Sigmoid colon (tissue), 7 donors: Measurements from ENCODE around the gene SNRNP48. TPM values are rescaled to one million over a fixed set of nuclear protein-coding genes. Genes with fewer than 3 reads are reported as not detected.

ENCODE experiments used
- DNase-seq: peaks from one replicate; pipeline ENCODE4 v3.0.0-alpha.2; 2019
- H3K27ac ChIP-seq, 4 donors: fragments of 200-600 bp; sonication (generic); one replicate each; pipeline ENCODE4 v1.5.1; 2016 to 2019; ENCODE audit warnings: mild to moderate bottlenecking in 1 of 4
- H3K27me3 ChIP-seq, 3 donors: fragments of 200-600 bp; sonication (generic); one replicate each; pipeline ENCODE4 v1.5.1; 2019; ENCODE audit warnings: mild to moderate bottlenecking in 1 of 3
- H3K36me3 ChIP-seq, 4 donors: fragments of 200-600 bp; sonication (generic); one replicate each; pipeline ENCODE4 v1.5.1; 2016 to 2019
- H3K4me1 ChIP-seq, 4 donors: fragments of 200-600 bp; sonication (generic); one replicate each; pipeline ENCODE4 v1.5.1; 2017 to 2019
- H3K4me3 ChIP-seq, 4 donors: fragments of 200-600 bp; sonication (generic); one replicate each; pipeline ENCODE4 v1.5.1; 2017 to 2019; ENCODE audit warnings: mild to moderate bottlenecking in 2 of 4, moderate library complexity in 1 of 4
- H3K9me3 ChIP-seq, 4 donors: fragments of 200-600 bp in 3 of 4; sonication (generic) in 3 of 4; one replicate each; pipeline versions ENCODE4 v1.5.1 to v1.6.1; 2013 to 2019
- CTCF ChIP-seq, 4 experiments: fragments of 450-650 bp in 3 of 4; fragments of 200-600 bp in 1 of 4; IDR thresholded peaks; one replicate each; pipeline ENCODE4 v1.5.1; 2016 to 2019; ENCODE audit warnings: antibody characterized with exemption in 4 of 4, mild to moderate bottlenecking in 3 of 4, moderate library complexity in 2 of 4
- EP300 ChIP-seq, 4 donors: sonication (generic); formaldehyde crosslinking; IDR thresholded peaks; one replicate each; pipeline ENCODE4 v1.6.1; 2017; ENCODE audit warnings: antibody characterized with exemption in 4 of 4
- POLR2A ChIP-seq, 2 donors: fragments of 450-650 bp; IDR thresholded peaks; one replicate each; pipeline ENCODE4 v1.6.1; 2016; ENCODE audit warnings: antibody characterized with exemption in 2 of 2, mild to moderate bottlenecking in 2 of 2, moderate library complexity in 2 of 2
- POLR2AphosphoS5 ChIP-seq, 4 donors: sonication (generic); formaldehyde crosslinking; IDR thresholded peaks; one replicate each; pipeline ENCODE4 v1.6.1; 2017; ENCODE audit warnings: antibody characterized with exemption in 4 of 4
- WGBS, 2 donors: extraction: QIAGEN DNeasy Blood & Tissue Kit; methylation state at CpG; one replicate each; pipeline ENCODE4 v1.1.7; 2013; 5-methylcytosine and 5-hydroxymethylcytosine counted together
- intact Hi-C: fragments of 100-400 bp; cut with DNase I; formaldehyde crosslinking; loops from one replicate; pipeline ENCODE4 v1.15.1; 2023
- polyA plus RNA-seq, 3 donors: library from polyadenylated mRNA; stranded (reverse); fragments of 200-250 nt; gene quantifications; one replicate each; pipeline ENCODE4 v1.2.3, GENCODE V29; 2013
- total RNA-seq, 4 donors: library from RNA; depleted of rRNA; stranded (reverse); fragments of >200 nt; gene quantifications; one replicate each; pipeline ENCODE4 v1.1.0, GENCODE V29; 2016
- donor health status: healthy with polysubstance abuse.
- donor health status: Bipolar disorder and iron deficiency.
- donor health status: healthy.

SNRNP48 gene
- total and polyA plus RNA-seq, 7 donors: 7.8 to 18.6 (median 12.5) TPM

GRCh38 chr6:7574500-7574899 is 15.5 kb upstream of the SNRNP48 start:
- no peak overlapping the region for H3K27ac ChIP-seq
- H3K27me3 ChIP-seq: peaks cover 0 to 4% (median 0%) of the 10 kb centered on the region in 3 donors
- TF ChIP-seq EP300 (IDR thresholded peaks at IDR 0.05) (no peak), POLR2AphosphoS5 (IDR thresholded peaks at IDR 0.05) (no peak), CTCF (IDR thresholded peaks at IDR 0.05) (no peak), POLR2A (IDR thresholded peaks at IDR 0.05) (no peak)
- no peaks in the 10 kb centered on the region for H3K9me3 ChIP-seq
- 83 to 86% methylated on average over 2 of the region's 2 CpGs for WGBS, 2 donors
- intact Hi-C loops: no loop called here
- no peak for DNase-seq
- H3K4me1 ChIP-seq: no peaks in the 10 kb centered on the region
- no peaks in the 10 kb centered on the region for H3K36me3 ChIP-seq
- H3K4me3 ChIP-seq: no peak overlapping the region

GRCh38 chr6:7578516-7578915 is 11.5 kb upstream of the SNRNP48 start:
- no peak for TF ChIP-seq CTCF (IDR thresholded peaks at IDR 0.05)
- TF ChIP-seq POLR2AphosphoS5 (IDR thresholded peaks at IDR 0.05): no peak
- no peak for TF ChIP-seq EP300 (IDR thresholded peaks at IDR 0.05)
- TF ChIP-seq POLR2A (IDR thresholded peaks at IDR 0.05): no peak
- H3K27ac ChIP-seq: no peak overlapping the region
- intact Hi-C loops: no loop called here
- DNase-seq: no peak
- 0 to 47% methylated on average over 2 of the region's 2 CpGs for WGBS, 2 donors
- peaks cover 0 to 4% (median 0%) of the 10 kb centered on the region in 3 donors for H3K27me3 ChIP-seq
- H3K4me1 ChIP-seq: no peaks in the 10 kb centered on the region
- no peaks in the 10 kb centered on the region for H3K36me3 ChIP-seq
- no peak overlapping the region for H3K4me3 ChIP-seq
- H3K9me3 ChIP-seq: no peaks in the 10 kb centered on the region

GRCh38 chr6:7578931-7579330 is 11.1 kb upstream of the SNRNP48 start:
- no peaks in the 10 kb centered on the region for H3K4me1 ChIP-seq
- WGBS, 2 donors: 95 to 96% methylated on average over 2 of the region's 2 CpGs
- no peak for DNase-seq
- no peak overlapping the region for H3K27ac ChIP-seq
- TF ChIP-seq CTCF (IDR thresholded peaks at IDR 0.05): no peak
- TF ChIP-seq POLR2A (IDR thresholded peaks at IDR 0.05): no peak
- no peak for TF ChIP-seq EP300 (IDR thresholded peaks at IDR 0.05)
- no peak for TF ChIP-seq POLR2AphosphoS5 (IDR thresholded peaks at IDR 0.05)
- H3K4me3 ChIP-seq: no peak overlapping the region
- no peaks in the 10 kb centered on the region for H3K9me3 ChIP-seq
- H3K36me3 ChIP-seq: no peaks in the 10 kb centered on the region
- intact Hi-C loops: no loop called here
- peaks cover 0 to 4% (median 0%) of the 10 kb centered on the region in 3 donors for H3K27me3 ChIP-seq

GRCh38 chr6:7579851-7580250 is 10.1 kb upstream of the SNRNP48 start:
- Histone ChIP-seq H3K4me1 (no peaks in the 10 kb centered on the region), H3K27me3 (peaks cover 0 to 4% (median 0%) of the 10 kb centered on the region in 3 donors), H3K36me3 (no peaks in the 10 kb centered on the region), H3K9me3 (no peaks in the 10 kb centered on the region), H3K27ac (no peak overlapping the region), H3K4me3 (no peak overlapping the region)
- no peak for DNase-seq
- TF ChIP-seq EP300 (IDR thresholded peaks at IDR 0.05) (no peak), POLR2A (IDR thresholded peaks at IDR 0.05) (no peak), CTCF (IDR thresholded peaks at IDR 0.05) (no peak), POLR2AphosphoS5 (IDR thresholded peaks at IDR 0.05) (no peak)
- 96% methylated on average over 9 of the region's 9 CpGs for WGBS, 2 donors
- intact Hi-C loops: no loop called here

- Histone ChIP-seq H3K36me3 (no peaks in the 10 kb centered on the region), H3K4me1 (no peaks in the 10 kb centered on the region), H3K4me3 (no peak overlapping the region), H3K9me3 (no peaks in the 10 kb centered on the region), H3K27ac (no peak overlapping the region), H3K27me3 (peaks cover 0 to 4% (median 0%) of the 10 kb centered on the region in 3 donors)
- TF ChIP-seq POLR2AphosphoS5 (IDR thresholded peaks at IDR 0.05) (no peak), CTCF (IDR thresholded peaks at IDR 0.05) (no peak), EP300 (IDR thresholded peaks at IDR 0.05) (no peak), POLR2A (IDR thresholded peaks at IDR 0.05) (no peak)
- intact Hi-C loops: no loop called here
- WGBS, 2 donors: 90 to 93% methylated on average over 13 of the region's 13 CpGs
- DNase-seq: no peak
These were observed 9.5 kb upstream of the SNRNP48 start for GRCh38 chr6:7580537-7580926.
